ENCODE results near the gene LRRC71.

Gene LRRC71

DNA sequence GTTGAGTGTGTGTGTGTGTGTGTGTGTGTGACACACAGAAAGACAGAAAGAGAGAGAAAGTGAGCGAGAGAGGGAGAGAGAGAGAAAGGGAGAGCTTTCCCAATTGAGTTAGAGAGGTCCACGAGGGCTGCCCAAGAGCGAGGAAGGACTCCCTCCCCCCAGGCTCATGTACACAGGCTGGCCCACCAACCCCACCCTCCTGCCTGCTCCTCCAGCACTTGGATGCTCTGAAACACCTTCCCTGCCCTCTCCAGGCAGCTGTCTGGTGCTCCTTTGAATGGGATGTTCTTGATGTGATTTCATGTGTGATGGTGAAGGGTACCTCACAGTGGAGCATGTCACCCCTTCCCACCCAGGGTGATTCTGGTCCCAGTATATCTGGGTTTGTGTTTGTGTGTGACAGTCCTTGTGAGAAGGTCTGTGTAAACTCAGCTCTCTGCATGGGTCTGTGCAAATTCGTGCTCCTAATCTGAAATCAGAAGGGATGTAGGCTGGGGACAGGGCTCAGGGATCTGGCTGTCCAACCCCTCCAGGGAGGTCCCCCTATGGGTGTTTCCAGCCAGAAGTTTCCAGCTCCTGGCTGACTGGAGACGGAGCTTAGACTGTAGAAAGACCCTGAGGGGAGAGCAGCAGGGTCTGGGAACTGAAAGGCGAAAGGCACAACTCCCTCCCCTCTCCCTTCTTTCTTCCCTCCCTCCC is 33.7 kb upstream of the LRRC71 start:
- no peak for DNase-seq
- Mint-ChIP-seq H3K36me3 (ENCODE audit: low read depth) (no peaks in the 10 kb centered on the region), H3K4me3 (peak overlapping the region; percentile 37), H3K27me3 (ENCODE audit: low read depth, poor library complexity) (peaks cover 67% of the 10 kb centered on the region), H3K4me1 (peaks cover 61% of the 10 kb centered on the region), H3K27ac (peak overlapping the region; percentile 25), H3K9me3 (no peaks in the 10 kb centered on the region)
- TF ChIP-seq, protein P1, sequence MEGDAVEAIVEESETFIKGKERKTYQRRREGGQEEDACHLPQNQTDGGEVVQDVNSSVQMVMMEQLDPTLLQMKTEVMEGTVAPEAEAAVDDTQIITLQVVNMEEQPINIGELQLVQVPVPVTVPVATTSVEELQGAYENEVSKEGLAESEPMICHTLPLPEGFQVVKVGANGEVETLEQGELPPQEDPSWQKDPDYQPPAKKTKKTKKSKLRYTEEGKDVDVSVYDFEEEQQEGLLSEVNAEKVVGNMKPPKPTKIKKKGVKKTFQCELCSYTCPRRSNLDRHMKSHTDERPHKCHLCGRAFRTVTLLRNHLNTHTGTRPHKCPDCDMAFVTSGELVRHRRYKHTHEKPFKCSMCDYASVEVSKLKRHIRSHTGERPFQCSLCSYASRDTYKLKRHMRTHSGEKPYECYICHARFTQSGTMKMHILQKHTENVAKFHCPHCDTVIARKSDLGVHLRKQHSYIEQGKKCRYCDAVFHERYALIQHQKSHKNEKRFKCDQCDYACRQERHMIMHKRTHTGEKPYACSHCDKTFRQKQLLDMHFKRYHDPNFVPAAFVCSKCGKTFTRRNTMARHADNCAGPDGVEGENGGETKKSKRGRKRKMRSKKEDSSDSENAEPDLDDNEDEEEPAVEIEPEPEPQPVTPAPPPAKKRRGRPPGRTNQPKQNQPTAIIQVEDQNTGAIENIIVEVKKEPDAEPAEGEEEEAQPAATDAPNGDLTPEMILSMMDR (IDR thresholded peaks at IDR 0.05): no peak

DNA sequence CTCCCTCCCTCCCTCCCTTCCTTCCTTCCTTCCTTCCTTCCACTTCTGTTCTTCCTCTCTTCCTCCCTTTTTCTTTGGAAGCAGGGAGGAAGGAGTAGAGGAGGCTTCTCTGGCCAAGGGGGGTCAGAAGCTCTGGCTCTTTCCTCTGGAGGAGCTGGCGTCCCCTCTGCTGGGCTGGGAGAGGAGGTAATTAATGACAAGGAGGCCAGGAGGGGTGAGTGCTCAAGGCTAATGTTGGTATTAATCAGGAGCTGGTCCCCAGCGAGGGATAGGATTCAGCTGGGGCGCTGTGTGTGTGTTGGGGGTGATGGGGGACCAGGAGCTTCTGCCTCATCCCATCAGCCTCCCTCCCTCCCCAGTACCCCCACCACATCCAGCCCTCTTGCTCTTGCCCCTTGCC is 33.1 kb upstream of the LRRC71 start:
- peak; percentile 41 for DNase-seq
- H3K27me3 Mint-ChIP-seq (ENCODE audit: low read depth, poor library complexity): peaks cover 69% of the 10 kb centered on the region
- TF ChIP-seq, protein P1 (IDR thresholded peaks at IDR 0.05): no peak
- peaks cover 65% of the 10 kb centered on the region for H3K4me1 Mint-ChIP-seq
- H3K27ac Mint-ChIP-seq: no peak overlapping the region
- no peak overlapping the region for H3K4me3 Mint-ChIP-seq
- H3K36me3 Mint-ChIP-seq (ENCODE audit: low read depth): no peaks in the 10 kb centered on the region
- no peaks in the 10 kb centered on the region for H3K9me3 Mint-ChIP-seq

GRCh38 chr1:156887734-156888133 is 32.7 kb upstream of the LRRC71 start:
- H3K4me3 Mint-ChIP-seq: no peak overlapping the region
- no peak for DNase-seq
- H3K36me3 Mint-ChIP-seq (ENCODE audit: low read depth): no peaks in the 10 kb centered on the region
- TF ChIP-seq, protein P1 (IDR thresholded peaks at IDR 0.05): no peak
- peaks cover 69% of the 10 kb centered on the region for H3K27me3 Mint-ChIP-seq (ENCODE audit: low read depth, poor library complexity)
- no peak overlapping the region for H3K27ac Mint-ChIP-seq
- H3K9me3 Mint-ChIP-seq: no peaks in the 10 kb centered on the region
- peaks cover 64% of the 10 kb centered on the region for H3K4me1 Mint-ChIP-seq

DNA sequence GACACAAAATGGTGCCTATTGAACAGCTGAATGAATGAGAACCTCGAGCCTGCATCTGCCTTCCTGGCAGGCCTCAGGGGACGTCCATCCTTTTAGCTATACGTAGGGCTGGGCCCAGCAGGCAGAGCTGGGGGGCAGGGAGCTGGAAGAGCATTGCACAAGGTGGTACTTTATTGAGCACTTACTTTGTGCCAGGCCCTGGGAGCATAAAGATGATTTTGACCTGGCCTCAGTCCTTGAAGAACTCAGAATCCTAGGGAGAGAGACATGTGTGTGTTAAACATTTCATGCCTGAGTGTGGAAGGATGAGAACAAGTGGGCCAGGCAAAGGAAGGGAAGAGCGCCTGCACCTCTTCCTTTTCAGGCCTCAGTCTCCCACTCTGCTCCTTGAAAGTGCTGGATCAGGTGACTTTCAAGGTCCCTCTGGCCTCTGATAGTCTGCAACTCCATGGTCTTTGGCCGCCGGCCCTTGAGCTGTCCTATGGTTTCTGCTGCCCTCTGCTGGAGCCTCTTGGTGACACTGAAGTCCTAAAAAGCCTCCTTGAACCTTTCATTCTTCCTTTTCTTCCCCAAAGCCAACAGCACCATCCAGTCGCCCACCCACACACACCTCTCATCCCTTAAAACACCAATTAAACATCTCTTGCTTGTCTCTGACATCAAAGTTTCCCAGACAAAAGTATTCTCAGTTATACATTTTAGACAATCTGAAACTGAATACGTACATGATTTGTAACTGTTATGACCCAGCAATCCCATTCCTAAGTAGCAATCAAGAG is 30.4 kb upstream of the LRRC71 start:
- Mint-ChIP-seq H3K36me3 (ENCODE audit: low read depth) (no peaks in the 10 kb centered on the region), H3K9me3 (no peaks in the 10 kb centered on the region), H3K27ac (no peak overlapping the region), H3K27me3 (ENCODE audit: low read depth, poor library complexity) (peaks cover 63% of the 10 kb centered on the region), H3K4me1 (peaks cover 55% of the 10 kb centered on the region), H3K4me3 (no peak overlapping the region)
- TF ChIP-seq, protein P1 (IDR thresholded peaks at IDR 0.05): peak; percentile 81
- peak; percentile 86 for DNase-seq

DNA sequence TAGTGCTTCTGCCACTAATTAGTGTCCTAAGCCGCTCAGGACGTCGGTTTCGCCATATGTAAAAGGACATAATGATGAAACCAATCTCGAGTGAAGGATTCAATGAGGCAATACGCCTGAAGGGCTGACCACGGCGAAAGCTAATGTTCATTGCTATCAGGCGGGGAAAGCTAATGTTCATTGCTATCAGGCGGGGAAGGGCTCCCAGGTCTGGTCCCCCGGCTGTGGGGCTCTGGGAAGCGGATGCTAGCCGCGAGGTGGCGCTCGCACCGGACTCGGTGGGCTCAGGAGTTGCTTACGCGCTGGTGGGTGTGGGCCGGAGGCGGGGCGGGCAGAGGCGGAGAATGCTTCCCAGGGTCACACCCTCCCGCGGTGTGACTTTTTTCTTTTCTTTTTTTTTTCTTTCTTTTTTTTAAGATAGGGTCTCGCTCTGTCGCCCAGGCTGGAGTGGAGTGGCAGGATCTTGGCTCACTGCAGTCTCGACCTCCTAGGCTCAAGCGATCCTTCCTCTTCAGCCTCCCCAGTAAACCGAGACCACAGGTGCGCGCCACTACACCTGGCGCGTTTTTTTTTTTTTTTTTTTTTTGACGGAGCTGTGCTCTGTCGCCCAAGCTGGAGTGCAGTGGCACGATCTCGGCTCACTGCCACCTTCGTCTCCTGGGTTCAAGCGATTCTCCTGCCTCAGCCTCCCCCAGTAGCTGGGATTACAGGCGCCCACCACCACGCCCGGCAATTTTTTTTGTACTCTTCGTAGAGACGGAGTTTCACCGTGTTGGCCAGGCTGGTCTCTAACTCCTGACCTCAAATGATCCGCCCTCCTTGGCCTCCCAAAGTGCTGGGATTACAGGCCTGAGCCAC is 28.0 kb upstream of the LRRC71 start:
- H3K27ac Mint-ChIP-seq: no peak overlapping the region
- TF ChIP-seq, protein P1 (IDR thresholded peaks at IDR 0.05): peak; percentile 87
- H3K4me1 Mint-ChIP-seq: peaks cover 57% of the 10 kb centered on the region
- H3K27me3 Mint-ChIP-seq (ENCODE audit: low read depth, poor library complexity): peaks cover 51% of the 10 kb centered on the region
- H3K36me3 Mint-ChIP-seq (ENCODE audit: low read depth): no peaks in the 10 kb centered on the region
- peak overlapping the region; percentile 61 for H3K4me3 Mint-ChIP-seq
- H3K9me3 Mint-ChIP-seq: no peaks in the 10 kb centered on the region
- DNase-seq: peak; percentile 98
